GM21447 (cell line): Measurements from ENCODE around the gene NDUFA7.
"Not testable (repeated sequence)": the region's sequence is repeated elsewhere in the genome, so short reads cannot be mapped to it uniquely, and the experiment has no call there.

Experiments used
- ATAC-seq: cut with Tn5 transposase; IDR thresholded peaks from one replicate; pipeline ENCODE4 v1.9.1; 2021; ENCODE audit not compliant: unreplicated experiment

The NDUFA7 gene

DNA sequence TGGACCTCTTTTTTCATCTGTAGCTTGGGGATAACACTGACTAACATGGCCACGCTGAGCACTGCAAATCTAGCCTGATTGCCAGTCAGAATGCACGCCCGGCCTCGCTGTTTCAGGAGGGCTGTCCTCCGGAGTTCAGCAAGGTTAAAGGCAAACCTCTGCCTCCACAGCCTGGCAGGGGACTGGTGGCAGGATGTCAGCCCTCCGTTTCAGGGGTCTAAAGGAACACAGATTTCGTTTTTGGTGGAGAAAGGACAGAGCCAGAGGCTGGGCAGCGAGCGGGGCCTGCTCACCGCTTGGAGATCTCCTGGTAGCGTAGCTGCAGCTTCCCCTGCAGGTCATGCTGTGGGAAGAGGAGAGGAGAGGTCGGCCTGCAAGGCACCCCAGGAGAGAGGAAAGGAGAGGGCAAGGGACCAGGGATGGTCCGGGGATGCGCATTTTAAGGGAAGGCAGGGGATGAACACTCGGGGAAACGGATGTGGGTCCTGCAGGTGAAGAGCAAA, 560 bp downstream of the NDUFA7 start:
- ATAC-seq: peak; percentile 17

DNA sequence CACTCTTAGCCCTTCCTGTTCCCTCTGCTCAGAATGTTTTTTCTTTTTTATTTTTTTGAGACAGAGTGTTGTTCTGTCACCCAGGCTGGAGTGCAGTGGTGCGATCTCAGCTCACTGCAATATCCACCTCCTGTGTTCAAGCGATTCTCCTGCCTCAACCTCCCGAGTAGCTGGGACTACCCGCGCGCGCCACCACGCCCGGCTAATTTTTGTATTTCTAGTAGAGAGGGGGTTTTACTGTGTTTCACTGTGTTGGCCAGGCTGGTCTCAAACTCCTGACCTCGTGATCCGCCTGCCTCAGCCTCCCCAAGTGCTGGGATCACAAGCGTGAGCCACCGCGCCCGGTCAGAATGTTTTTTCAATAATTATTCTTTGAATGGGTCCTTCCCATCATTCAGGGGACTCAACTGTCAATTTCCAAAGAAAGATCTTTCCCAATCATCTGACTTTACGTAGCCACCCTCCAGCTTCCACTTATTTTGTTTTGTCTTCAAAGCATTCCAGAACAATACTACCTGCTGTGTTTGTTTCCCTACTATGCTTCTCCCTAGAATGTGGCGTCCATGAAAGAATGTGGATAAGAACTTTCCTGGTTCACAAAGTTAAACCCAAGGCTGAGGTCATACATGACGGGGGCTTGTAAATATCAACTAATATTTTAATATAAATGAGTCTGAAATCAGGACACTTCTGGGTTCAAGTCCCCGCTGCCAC, 1.2 kb downstream of the NDUFA7 start:
- ATAC-seq: no peak

DNA sequence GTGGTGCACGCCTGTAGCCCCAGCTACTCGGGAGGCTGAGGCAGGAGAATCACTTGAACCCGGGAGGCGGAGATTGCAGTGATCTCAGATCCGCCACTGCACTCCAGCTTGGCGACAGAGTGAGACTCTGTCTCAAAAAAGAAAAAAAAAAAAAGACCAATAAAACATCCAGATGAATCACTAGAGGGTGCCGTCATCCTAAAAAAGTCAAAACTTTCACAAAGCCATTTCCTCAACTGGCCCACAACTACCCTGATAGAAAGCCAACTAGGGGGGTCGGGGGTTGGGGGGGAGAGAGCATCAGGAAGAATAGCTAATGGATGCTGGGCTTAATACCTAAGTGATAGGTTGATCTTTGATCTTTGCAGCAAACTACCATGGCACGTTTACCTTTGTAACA, 2.3 kb downstream of the NDUFA7 start:
- not testable (repeated sequence) for ATAC-seq

DNA sequence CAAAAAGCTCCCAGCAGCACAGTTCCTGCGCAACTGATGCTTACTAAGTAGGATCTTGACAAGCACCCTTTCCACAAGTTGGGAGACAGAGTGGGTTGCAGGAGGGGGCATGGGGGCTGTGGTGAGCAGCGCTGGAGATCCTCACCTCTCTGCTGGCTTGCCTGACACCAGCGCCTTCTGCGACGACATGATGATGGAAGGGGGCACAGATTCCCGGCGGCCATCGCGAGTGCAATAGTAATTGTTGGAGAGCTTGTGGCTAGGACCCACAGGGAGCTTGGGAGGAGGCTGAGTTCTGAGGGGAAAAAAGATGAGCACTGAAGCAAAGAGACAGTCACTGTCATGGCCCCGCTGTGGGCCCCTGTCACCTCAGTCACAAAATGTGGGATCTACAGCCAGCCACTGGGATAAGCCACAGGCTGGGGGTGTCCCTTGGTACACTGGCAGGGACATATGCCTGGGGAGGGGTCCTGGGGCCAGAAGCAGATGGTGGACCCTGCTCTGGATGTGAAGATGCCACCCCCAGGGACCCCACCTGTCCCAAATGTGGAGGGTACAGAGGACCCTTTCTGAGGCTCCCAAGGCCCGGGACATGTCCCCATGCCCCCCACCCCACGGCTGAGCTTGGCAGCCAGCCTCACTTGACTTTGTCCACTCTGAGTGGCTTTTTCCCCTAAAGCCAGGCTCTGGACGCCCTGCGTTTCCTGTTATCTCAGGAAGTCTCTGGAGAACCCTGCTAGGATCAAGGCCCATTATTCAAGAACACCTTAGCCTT, 4.6 kb downstream of the NDUFA7 start:
- no peak for ATAC-seq

DNA sequence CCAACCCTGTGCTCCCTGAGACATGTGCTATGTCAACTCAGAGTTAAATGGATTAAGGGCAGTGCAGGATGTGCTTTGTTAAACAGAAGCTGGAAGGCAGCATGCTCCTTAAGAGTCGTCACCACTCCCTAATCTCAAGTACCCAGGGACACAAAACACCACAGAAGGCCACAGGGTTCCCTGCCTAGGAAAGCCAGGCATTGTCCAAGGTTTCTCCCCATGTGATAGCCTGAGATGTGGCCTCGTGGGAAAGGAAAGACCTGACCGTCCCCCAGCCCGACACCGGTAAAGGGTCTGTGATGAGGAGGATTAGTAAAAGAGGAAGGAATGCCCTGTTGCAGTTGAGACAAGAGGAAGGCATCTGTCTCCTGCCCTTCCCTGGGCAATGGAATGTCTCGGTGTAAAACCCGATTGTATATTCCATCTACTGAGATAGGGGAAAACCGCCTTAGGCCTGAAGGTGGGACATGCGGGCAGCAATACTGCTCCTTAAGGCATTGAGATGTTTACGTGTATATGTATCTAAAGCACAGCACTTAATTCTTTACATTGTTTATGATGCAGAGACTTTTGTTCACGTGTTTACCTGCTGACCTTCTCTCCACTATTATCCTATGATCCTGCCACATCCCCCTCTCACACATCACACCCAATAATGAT, 6.1 kb downstream of the NDUFA7 start:
- ATAC-seq: not testable (repeated sequence)

DNA sequence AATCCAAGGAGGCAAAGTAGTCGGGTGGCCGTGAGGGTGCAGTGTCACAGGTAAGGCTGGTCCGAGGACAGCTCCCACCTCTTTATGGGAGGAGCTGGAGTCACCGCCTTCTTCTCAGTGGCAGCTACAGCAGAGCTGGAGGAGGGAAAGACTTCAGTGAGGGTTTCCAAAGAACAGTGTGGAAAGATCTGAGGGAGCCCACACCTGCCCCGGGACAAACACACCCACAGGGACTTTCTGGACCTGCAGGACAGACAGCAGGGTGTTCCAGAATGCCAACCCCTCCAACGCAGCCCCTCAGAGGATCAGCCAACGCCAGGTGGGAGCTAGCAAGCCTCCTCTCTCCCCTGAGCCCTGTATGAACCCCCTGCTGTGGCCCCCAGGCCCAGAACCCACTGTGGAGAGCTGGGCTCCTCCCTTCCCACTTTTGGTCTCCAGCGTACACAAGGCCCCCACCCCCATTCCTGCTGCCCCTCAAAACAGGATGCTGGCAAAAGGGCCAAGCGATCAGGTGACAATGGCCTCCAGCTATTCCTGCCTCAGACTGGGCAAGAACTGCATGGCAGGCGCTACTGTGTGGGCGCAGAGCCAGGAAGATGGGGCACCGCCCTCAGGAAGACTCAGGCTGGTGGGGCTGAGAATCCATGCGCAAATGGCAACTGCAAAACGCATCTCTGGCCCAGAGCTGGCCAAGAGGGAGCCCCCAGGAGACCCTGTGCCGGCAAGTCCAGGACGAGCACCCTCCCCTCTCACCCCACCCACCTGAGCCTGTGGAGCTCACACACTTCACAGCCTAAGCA, 9.5 kb downstream of the NDUFA7 start:
- no peak for ATAC-seq

DNA sequence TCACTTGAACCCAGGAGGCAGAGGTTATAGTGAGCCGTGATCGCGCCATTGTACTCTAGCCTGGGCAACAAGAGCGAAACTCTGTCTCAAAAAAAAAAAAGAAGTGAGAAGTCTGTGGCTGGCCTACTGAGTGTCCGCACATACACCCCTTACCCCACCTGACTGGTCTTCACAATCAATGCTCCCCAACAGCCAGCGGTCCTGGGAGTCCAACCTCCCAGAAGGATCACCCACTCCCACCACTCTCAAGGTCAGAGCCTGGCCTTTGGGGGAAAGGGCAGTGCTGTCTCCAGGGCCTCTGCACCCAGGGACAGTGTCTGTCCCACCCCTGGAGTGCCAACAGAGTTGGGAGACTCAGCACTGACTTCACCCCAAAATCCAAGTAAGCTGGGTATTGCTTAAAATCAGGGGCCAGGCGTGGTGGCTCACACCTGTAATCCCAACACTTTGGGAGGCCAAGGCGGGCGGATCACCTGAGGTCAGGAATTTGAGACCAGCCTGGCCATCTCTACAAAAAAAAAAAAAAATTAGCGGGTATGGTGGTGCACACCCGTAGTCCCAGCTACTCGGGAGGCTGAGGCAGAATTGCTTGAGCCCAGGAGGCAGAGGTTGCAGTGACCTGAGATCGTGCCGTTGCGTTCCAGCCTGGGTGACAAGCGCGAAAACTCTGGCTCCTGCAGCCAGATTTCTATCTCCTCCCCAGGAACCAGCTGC, 10.7 kb downstream of the NDUFA7 start:
- no peak for ATAC-seq

DNA sequence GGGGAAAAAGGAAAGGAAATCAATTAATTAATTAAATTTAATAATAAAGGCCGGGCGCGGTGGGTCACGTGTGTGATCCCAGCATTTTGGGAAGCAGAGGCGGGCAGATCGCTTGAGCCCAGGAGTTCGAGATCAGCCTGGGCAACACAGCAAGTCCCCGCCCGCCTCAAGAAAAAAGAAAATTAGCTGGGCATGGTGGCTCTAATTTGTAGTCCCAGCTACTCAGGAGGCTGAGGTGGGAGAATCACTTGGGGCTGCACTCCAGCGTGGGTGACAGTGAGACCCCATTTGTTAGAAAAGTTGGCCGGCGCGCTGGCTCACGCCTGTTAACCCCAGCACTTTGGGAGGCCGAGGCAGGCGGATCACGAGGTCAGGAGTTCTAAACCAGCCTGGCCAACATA, 12.3 kb downstream of the NDUFA7 start:
- ATAC-seq: no peak

DNA sequence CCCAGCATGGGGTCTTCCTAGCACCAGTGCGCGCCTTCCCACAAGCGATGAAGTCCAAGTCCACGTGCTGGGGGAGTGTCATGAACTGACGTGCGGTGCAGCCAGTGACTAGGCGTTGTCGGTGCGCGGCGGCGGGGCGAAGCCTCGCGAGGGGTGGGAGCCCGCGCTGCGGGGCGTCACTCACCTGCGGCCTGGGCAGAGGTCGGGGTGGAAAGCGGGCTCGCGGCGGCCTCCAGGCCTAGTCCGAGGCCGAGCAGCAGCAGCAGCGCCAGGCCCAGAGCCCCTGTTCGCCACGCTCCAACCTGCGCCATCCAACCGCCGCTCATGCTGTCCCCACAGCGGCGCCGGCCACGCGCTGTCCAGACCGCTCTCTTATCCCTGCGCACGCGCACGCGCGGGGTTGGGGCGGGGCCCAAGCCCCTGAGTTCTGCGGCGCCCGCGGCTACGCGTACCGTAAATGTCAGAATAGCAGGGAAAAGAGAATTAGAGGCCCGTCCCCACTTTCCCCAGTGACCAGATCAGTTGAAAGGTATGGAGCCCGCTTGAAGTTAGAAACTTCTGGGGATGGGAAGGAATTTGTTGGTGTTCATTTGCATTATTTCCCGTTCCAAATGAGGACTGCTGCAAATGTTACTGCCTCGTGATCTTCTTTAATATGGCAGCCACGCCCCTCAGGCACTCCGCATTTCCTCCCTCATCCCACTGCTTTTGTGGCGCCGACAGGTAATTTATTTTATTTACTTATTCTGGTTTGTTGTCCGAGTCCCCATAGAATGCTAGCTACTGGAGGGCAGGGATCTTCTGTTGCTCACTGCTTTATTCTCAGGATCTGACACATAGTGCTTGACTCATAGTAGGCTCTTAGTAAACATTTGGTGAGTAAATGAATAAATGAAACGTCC, 13.0 kb downstream of the NDUFA7 start, which contains the start of gene CD320:
Gene CD320, minus strand, starts transcription at position 394 of the 902 bp plus-strand sequence. Its CDS starts 68 bp downstream, at position 326.
- peak; percentile 68 for ATAC-seq

DNA sequence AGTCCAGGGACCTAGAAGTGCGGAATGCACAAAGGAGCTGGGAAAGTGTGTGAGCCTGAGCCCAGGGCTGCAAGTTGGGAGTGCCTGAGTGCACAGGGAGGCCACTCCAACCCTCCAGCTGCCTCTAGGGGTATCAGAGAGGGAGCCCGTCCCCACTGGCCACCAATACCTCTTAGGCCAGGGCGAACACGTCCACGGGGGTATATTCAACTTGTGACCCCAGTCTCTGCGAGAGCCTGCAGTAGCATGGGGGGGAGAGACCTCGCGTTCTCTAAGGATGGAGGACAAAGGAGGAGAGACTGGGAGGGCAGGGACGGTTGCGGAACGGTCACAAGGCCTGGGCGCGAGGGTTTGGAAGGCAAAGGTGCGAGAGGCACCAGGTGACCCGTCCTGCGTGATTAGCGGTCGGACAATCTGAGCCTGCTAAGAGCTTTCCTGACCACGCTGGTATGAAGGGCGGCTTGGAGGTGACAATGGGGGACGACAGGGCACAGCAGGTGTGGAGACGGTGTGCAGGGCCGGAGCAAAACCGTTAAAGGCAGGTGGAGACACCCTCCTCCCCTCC, 13.7 kb downstream of the NDUFA7 start:
- ATAC-seq: no peak

DNA sequence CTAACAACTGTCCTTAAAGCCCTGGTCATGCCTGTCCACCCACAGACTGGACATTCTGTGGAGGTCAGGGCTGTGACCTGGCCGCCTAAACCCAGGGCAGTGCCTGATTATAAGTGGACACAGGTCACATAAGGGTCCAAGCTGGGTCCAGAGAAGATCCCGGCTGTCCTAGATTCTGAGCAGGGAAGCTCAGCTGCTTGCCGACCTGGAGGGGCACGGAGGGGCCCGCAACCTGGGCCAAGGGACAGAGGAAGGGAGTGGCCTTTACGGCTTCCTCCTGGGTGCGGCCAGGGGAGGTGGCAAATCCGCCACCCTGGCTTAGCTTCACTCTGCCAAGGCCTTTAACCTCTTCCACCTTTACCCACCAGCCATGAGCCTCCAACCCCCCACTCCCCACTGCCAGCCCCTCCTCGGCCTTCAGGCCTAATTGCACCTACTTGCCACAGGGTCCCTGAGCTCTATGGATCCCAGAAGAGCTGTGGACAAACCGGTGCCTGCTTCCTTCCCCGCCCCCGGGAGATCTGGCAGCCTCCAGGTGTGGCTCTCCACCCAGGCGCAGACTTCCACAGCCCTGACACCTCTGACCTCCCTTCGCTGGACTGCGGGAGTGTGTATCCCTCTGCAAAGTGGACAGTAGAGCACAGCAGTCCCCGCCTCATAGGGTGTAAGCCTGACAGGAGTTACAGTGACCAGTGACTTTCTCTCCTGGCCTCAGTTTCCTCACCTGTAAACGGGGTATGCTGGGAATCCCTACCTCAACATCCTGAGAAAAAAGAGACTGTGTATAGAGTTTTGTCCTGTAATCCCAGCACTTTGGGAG, 14.7 kb downstream of the NDUFA7 start:
- ATAC-seq: no peak

DNA sequence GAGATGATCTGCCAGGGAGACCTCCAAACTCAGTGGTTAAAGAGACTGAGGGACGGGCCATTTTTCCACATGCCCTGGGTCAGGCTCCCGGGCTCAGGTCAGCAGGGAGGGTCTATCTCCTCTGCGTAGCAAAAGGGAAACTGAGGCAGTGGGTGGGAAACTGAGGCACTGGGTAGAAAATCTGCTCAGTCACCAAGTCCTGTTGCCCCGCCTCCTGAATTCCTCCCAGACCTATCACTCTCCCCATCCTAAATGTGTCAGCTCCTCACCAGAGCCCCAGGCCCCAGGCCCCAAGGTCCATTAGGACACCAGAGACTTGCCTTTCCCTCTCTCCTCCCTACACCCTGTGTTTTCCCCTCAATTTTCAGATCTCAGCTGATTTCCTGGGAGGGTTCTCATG, 15.4 kb downstream of the NDUFA7 start:
- ATAC-seq: no peak

DNA sequence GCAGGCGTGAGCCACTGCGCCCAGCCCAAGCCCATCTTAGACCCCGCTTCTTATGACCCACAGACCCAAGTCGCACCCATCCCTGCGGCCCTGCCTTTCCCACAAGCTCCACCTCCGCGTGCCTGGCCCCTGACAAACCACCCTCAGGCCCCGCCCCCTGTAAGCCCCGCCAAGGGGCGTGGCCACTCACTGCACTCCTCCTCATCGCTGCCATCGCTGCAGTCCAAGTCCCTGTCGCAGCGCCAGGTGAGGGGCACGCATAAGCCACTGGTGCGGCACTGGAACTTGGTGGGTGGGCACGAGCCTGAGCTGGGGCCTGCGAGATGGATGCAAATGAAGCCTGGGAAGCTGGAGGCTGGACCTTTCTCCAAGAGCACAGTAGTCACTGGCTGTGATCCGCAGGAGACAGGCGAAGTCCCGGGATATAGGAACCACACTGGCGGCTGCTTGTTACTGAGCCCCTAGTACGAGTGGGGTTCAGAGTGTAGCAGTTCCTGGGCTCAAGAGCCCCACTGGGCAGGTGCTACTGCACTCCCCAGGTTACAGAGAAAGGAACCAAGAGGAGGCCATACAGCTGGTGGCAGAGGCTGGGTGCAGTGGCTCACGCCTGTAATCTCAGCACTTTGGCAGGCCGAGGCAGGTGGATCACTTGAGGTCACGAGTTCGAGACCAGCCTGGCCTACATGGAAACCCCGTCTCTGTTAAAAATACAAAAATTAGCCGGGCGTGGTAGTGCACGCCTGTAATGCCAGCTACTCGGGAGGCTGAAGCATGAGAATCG, 16.1 kb downstream of the NDUFA7 start:
- ATAC-seq: no peak

DNA sequence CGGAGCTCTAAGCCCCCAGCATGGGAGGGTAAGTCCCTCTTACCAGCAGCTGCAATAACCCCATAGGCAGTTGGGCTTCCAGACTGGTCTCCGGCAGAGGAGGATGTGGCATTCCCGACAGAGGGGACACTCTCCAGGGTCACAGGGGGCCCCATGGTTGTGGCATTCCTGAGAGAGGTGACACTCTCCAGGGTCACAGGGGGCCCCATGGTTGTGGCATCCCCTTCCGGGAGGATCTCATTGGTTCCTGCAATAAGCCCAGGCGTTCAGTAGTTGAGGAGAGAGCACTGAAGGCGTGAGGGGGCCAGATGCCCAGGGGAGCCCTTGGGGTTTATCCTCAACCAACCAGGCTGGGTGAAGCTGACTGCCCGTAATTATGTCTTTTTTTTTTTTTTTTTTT, 18.4 kb downstream of the NDUFA7 start:
- no peak for ATAC-seq

DNA sequence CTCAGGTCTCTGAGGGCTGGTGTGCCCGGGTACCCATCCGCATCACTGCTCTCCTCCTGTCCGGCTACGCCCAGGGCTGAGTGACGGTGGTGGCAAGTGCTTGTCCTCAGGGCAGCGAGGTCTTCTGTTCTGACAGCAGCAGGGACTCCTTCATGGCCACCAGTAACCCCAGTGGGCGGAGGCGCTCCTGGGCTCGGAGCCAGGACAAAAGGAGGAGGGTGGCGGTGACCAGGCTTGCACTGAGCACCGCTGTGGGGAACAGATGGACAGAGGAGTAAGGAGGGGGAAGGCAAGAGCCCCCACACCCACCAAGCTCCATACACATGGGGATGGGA, 18.9 kb downstream of the NDUFA7 start:
- ATAC-seq: no peak

DNA sequence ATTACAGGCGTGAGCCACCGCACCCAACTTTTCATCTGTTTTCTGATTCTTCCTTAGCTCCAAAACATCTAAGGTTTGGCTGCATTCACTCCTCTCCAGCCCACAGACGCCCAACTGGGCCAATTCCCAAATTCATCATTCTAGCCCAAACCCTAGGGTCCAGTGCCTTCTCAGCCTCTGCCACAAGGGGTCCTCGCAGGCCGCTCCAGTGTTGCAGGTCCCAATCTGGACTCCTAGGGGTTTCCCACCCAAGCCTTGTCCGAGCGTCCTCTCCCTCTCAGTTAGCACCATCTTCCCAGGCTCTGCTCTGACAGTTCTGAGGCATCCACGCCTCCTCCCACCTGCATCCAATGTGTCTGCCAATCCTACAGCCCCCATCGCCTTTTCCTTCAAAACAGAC, 29.8 kb downstream of the NDUFA7 start:
- not testable (repeated sequence) for ATAC-seq

DNA sequence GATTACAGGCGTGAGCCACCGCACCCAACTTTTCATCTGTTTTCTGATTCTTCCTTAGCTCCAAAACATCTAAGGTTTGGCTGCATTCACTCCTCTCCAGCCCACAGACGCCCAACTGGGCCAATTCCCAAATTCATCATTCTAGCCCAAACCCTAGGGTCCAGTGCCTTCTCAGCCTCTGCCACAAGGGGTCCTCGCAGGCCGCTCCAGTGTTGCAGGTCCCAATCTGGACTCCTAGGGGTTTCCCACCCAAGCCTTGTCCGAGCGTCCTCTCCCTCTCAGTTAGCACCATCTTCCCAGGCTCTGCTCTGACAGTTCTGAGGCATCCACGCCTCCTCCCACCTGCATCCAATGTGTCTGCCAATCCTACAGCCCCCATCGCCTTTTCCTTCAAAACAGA, 44.7 kb downstream of the NDUFA7 start:
- ATAC-seq: not testable (repeated sequence)
